K562 (cell line): ENCODE measurements around the gene CD37. TPM values are rescaled to one million over a fixed set of nuclear protein-coding genes. Genes with fewer than 3 reads are reported as not detected.

Source experiments
- BRD9 ChIP-seq: fragments of 450-650 bp; IDR thresholded peaks from 2 replicates; pipeline ENCODE4 v1.6.1; 2018; ENCODE audit warnings: low read depth; ENCODE audit not compliant: partially characterized antibody
- CHD2 ChIP-seq: IDR thresholded peaks from 2 replicates; pipeline ENCODE4 v1.6.1; 2011; ENCODE audit warnings: low read depth, low read length
- EHMT2 ChIP-seq: fragments of 450-650 bp; IDR thresholded peaks from 2 replicates; pipeline ENCODE4 v1.6.1; 2018; ENCODE audit warnings: antibody characterized with exemption
- ELF1 ChIP-seq: fragments of 200-800 bp; sonication (Bioruptor generic); IDR thresholded peaks from 2 replicates; pipeline ENCODE4 v1.6.1; 2016; ENCODE audit warnings: missing genetic modification characterization, missing compliant biosample characterization
- ETV6 ChIP-seq, 3 experiments: fragments of 150-350 bp in 1 of 3; sonication (generic) in 1 of 3; formaldehyde crosslinking in 1 of 3; IDR thresholded peaks; 2 replicates each; pipeline versions ENCODE4 v1.6.1 to v1.8.0; 2014 to 2022; ENCODE audit warnings: borderline replicate concordance in 2 of 3, low read depth in 2 of 3, antibody characterized with exemption in 1 of 3, low read length in 1 of 3, mild to moderate bottlenecking in 1 of 3, missing genetic modification reagents in 1 of 3
- MEF2A ChIP-seq: IDR thresholded peaks from 2 replicates; pipeline ENCODE4 v1.6.1; 2011; ENCODE audit warnings: low read depth, mild to moderate bottlenecking, low read length, moderate library complexity; ENCODE audit not compliant: control insufficient read depth
- PURB ChIP-seq: sonication (generic); formaldehyde crosslinking; IDR thresholded peaks from 2 replicates; pipeline ENCODE4 v1.9.0; 2021; ENCODE audit warnings: low read depth, mild to moderate bottlenecking, missing genetic modification reagents
- RBFOX2 ChIP-seq: fragments of 200-400 bp; formaldehyde crosslinking; IDR thresholded peaks from 2 replicates; pipeline ENCODE4 v1.6.1; 2017; ENCODE audit warnings: low read depth, mild to moderate bottlenecking, low read length, moderate library complexity
- SNIP1 ChIP-seq: fragments of 450-650 bp; IDR thresholded peaks from 2 replicates; pipeline ENCODE4 v1.7.1; 2017; ENCODE audit warnings: low read depth, mild to moderate bottlenecking
- ZC3H11A ChIP-seq: IDR thresholded peaks from 2 replicates; pipeline ENCODE4 v1.6.1; 2012; ENCODE audit warnings: low read depth, low read length, improper control_type of control experiment
- ZFX ChIP-seq: sonication (generic); formaldehyde crosslinking; IDR thresholded peaks from 2 replicates; pipeline ENCODE4 v1.8.0; 2022; ENCODE audit warnings: mild to moderate bottlenecking, missing genetic modification reagents, moderate library complexity
- ZNF354B ChIP-seq: fragments of 250-450 bp; sonication (Bioruptor Pico); IDR thresholded peaks from 2 replicates; pipeline ENCODE4 v1.4.0; 2020
- ZNF583 ChIP-seq: fragments of 250-450 bp; sonication (Bioruptor Pico); IDR thresholded peaks from 2 replicates; pipeline ENCODE4 v1.4.0; 2020
- polyA plus RNA-seq, 8 experiments: library from polyadenylated mRNA; depleted of rRNA in 4 of 8; stranded (reverse) in 5 of 8; unstranded in 3 of 8; fragments of >200 nt; fragmentation: Nextera tagmentation in 2 of 8; fragmentation: Illumina TruSeq in 1 of 8; extraction: Ambion mirVana in 2 of 8; extraction: Trizol in 1 of 8; gene quantifications; 2 replicates each; pipeline versions ENCODE4 v1.2.1 to v1.2.3, GENCODE V29; 2011 to 2014; ENCODE audit warnings: inconsistent platforms in 1 of 8, missing spikeins in 1 of 8
- total RNA-seq, 7 experiments: library from RNA; depleted of rRNA in 6 of 7; stranded (reverse); fragments of >200 nt in 6 of 7; fragmentation: Illumina TruSeq in 2 of 7; extraction: Trizol in 2 of 7; gene quantifications; 2 replicates each; pipeline versions ENCODE4 v1.2.1 to v1.2.3, GENCODE V29; 2011 to 2021; ENCODE audit warnings: low replicate concordance in 1 of 7
- TF ChIP-seq, protein P1 (sequence below): fragments of 250-450 bp; sonication (Bioruptor Pico); IDR thresholded peaks from 2 replicates; pipeline ENCODE4 v1.4.0; 2020; ENCODE audit warnings: mild to moderate bottlenecking, moderate library complexity
- TF ChIP-seq, protein P2 (sequence below): fragments of 450-650 bp; IDR thresholded peaks from 2 replicates; pipeline ENCODE4 v1.6.1; 2016; ENCODE audit warnings: antibody characterized with exemption
- TF ChIP-seq, protein P3 (sequence below), 2 experiments: fragments of 450-650 bp; conservative IDR thresholded peaks; 2 replicates each; pipeline ENCODE4 v1.6.1; 2017; ENCODE audit warnings: mild to moderate bottlenecking in 2 of 2, moderate library complexity in 2 of 2
- TF ChIP-seq, protein P4 (sequence below): fragments of 450-650 bp; IDR thresholded peaks from 2 replicates; pipeline ENCODE4 v1.6.1; 2016; ENCODE audit warnings: borderline replicate concordance
- TF ChIP-seq, protein P5 (sequence below): fragments of 450-650 bp; IDR thresholded peaks from 2 replicates; pipeline ENCODE4 v1.6.1; 2016; ENCODE audit warnings: low read depth, mild to moderate bottlenecking, moderate library complexity

Gene CD37
- total and polyA plus RNA-seq, 9 of the 15 experiments (the other 6 are each of a cell fraction or from before 2014, with no cell fraction given): 2.5 to 19.0 (median 7.4) TPM

DNA sequence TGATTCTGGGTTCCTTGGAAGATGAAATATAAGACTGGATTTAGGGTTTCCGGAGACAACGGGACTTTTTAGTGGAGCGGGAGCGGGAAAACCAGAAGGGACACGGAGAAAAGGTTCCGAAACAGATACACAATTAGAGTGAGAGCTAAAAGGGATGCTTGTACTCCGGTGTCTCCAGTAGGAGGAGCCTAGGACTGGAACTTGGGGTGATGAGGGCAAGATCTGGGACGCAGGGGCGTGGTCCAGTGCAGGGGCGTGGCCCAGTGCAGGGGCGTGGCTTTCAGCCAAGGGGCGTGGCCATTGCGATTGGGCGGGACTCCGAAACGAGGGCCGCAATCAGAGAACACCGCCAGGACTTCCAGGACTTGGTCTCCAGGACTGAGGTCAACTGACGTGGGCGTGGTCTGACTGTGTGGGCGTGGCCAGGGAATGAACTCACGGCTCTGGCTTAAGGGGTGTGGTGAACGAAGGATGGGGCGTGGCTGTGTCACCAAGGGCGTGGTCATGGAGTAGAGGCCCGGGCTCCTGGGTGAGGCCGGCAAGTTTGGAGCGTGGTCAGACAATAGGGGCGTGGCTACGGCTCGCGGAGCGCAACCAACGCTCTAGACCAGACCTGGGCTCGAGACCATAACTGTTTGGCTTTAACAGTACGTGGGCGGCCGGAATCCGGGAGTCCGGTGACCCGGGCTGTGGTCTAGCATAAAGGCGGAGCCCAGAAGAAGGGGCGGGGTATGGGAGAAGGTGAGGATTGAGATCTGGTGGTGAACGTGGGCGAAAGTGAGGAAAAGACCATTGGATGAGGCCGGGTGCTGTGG, 28.3 kb downstream of the CD37 start, which contains the start of gene DKKL1 (continued):
- TF ChIP-seq, protein P1, sequence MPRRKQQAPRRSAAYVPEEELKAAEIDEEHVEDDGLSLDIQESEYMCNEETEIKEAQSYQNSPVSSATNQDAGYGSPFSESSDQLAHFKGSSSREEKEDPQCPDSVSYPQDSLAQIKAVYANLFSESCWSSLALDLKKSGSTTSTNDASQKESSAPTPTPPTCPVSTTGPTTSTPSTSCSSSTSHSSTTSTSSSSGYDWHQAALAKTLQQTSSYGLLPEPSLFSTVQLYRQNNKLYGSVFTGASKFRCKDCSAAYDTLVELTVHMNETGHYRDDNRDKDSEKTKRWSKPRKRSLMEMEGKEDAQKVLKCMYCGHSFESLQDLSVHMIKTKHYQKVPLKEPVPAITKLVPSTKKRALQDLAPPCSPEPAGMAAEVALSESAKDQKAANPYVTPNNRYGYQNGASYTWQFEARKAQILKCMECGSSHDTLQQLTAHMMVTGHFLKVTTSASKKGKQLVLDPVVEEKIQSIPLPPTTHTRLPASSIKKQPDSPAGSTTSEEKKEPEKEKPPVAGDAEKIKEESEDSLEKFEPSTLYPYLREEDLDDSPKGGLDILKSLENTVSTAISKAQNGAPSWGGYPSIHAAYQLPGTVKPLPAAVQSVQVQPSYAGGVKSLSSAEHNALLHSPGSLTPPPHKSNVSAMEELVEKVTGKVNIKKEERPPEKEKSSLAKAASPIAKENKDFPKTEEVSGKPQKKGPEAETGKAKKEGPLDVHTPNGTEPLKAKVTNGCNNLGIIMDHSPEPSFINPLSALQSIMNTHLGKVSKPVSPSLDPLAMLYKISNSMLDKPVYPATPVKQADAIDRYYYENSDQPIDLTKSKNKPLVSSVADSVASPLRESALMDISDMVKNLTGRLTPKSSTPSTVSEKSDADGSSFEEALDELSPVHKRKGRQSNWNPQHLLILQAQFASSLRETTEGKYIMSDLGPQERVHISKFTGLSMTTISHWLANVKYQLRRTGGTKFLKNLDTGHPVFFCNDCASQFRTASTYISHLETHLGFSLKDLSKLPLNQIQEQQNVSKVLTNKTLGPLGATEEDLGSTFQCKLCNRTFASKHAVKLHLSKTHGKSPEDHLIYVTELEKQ (CRISPR knock-in tag): no peak
- TF ChIP-seq, protein P2, sequence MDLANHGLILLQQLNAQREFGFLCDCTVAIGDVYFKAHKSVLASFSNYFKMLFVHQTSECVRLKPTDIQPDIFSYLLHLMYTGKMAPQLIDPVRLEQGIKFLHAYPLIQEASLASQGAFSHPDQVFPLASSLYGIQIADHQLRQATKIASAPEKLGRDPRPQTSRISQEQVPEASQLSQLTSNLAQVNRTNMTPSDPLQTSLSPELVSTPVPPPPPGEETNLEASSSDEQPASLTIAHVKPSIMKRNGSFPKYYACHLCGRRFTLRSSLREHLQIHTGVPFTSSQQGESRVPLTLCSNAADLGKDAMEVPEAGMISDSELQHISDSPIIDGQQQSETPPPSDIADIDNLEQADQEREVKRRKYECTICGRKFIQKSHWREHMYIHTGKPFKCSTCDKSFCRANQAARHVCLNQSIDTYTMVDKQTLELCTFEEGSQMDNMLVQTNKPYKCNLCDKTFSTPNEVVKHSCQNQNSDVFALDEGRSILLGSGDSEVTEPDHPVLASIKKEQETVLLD: no peak; the same call in 1 of the 2 replicates
- TF ChIP-seq RBFOX2 (peak; percentile 68), ELF1 (no peak), ZFX (CRISPR knock-in tag) (peak; percentile 71), EHMT2 (no peak), MEF2A (no peak), ZNF354B (CRISPR knock-in tag) (no peak), ZNF583 (no peak), PURB (no peak), ZC3H11A (no peak), SNIP1 (no peak), BRD9 (no peak), CHD2 (no peak), ETV6 (IDR thresholded peaks at IDR 0.05; ENCODE audit: borderline replicate concordance in 1 of 2, low read depth in 2 of 2, low read length in 1 of 2) (no peak), ETV6 (CRISPR knock-in tag; IDR thresholded peaks at IDR 0.05; ENCODE audit: borderline replicate concordance) (no peak)
- TF ChIP-seq, protein P3, sequence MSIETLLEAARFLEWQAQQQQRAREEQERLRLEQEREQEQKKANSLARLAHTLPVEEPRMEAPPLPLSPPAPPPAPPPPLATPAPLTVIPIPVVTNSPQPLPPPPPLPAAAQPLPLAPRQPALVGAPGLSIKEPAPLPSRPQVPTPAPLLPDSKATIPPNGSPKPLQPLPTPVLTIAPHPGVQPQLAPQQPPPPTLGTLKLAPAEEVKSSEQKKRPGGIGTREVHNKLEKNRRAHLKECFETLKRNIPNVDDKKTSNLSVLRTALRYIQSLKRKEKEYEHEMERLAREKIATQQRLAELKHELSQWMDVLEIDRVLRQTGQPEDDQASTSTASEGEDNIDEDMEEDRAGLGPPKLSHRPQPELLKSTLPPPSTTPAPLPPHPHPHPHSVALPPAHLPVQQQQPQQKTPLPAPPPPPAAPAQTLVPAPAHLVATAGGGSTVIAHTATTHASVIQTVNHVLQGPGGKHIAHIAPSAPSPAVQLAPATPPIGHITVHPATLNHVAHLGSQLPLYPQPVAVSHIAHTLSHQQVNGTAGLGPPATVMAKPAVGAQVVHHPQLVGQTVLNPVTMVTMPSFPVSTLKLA (conservative IDR thresholded peaks at IDR 0.05): peak; percentile 79 to 88; a peak in 3 of 4 replicates
- TF ChIP-seq, protein P4, sequence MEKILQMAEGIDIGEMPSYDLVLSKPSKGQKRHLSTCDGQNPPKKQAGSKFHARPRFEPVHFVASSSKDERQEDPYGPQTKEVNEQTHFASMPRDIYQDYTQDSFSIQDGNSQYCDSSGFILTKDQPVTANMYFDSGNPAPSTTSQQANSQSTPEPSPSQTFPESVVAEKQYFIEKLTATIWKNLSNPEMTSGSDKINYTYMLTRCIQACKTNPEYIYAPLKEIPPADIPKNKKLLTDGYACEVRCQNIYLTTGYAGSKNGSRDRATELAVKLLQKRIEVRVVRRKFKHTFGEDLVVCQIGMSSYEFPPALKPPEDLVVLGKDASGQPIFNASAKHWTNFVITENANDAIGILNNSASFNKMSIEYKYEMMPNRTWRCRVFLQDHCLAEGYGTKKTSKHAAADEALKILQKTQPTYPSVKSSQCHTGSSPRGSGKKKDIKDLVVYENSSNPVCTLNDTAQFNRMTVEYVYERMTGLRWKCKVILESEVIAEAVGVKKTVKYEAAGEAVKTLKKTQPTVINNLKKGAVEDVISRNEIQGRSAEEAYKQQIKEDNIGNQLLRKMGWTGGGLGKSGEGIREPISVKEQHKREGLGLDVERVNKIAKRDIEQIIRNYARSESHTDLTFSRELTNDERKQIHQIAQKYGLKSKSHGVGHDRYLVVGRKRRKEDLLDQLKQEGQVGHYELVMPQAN: no peak; the same call in 1 of the 2 replicates
- TF ChIP-seq, protein P5, sequence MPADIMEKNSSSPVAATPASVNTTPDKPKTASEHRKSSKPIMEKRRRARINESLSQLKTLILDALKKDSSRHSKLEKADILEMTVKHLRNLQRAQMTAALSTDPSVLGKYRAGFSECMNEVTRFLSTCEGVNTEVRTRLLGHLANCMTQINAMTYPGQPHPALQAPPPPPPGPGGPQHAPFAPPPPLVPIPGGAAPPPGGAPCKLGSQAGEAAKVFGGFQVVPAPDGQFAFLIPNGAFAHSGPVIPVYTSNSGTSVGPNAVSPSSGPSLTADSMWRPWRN: no peak
